ENCODE data around the gene APH1A. TPM values are rescaled to one million over a fixed set of nuclear protein-coding genes. Genes with fewer than 3 reads are reported as not detected.
"Not testable (repeated sequence)": the region's sequence is repeated elsewhere in the genome, so short reads cannot be mapped to it uniquely, and the experiment has no call there.

Gene APH1A
- total RNA-seq, 1 donor from 2014 or later, result 49.3 TPM

DNA sequence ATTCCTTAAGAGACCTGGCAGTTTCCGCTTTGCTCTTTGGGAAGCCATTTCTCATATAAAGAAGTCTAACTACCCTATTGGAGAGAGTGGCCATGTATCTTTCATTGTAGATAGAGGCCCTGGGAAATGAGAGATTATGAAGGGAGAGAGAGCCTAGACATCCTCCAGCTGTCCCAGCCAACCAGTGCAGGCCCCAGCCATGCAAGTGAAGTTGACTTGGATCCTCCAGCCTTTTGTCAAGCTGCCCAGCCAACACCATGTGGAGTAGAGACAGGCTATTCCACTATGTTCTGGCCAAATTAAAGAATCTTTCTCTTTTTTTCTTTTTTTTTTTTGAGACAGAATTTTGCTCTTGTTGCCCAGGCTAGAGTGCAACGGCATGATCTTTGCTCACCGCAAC, 25.8 kb downstream of the APH1A start:
- H3K27ac ChIP-seq (replicated peaks), result no peak overlapping the region
- H3K4me1 ChIP-seq, result no peaks in the 10 kb centered on the region
- H3K27me3 ChIP-seq (ENCODE audit: low read depth), result no peaks in the 10 kb centered on the region
- no peaks in the 10 kb centered on the region for H3K36me3 ChIP-seq
- no peak for DNase-seq
- intact Hi-C loops (cut with micrococcal nuclease), result no loop called here
- H3K4me3 ChIP-seq, result no peak overlapping the region
- H3K9me3 ChIP-seq (replicated peaks), result no peaks in the 10 kb centered on the region
- TF ChIP-seq, protein P1, sequence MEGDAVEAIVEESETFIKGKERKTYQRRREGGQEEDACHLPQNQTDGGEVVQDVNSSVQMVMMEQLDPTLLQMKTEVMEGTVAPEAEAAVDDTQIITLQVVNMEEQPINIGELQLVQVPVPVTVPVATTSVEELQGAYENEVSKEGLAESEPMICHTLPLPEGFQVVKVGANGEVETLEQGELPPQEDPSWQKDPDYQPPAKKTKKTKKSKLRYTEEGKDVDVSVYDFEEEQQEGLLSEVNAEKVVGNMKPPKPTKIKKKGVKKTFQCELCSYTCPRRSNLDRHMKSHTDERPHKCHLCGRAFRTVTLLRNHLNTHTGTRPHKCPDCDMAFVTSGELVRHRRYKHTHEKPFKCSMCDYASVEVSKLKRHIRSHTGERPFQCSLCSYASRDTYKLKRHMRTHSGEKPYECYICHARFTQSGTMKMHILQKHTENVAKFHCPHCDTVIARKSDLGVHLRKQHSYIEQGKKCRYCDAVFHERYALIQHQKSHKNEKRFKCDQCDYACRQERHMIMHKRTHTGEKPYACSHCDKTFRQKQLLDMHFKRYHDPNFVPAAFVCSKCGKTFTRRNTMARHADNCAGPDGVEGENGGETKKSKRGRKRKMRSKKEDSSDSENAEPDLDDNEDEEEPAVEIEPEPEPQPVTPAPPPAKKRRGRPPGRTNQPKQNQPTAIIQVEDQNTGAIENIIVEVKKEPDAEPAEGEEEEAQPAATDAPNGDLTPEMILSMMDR (IDR thresholded peaks at IDR 0.05; ENCODE audit: borderline replicate concordance), result no peak

DNA sequence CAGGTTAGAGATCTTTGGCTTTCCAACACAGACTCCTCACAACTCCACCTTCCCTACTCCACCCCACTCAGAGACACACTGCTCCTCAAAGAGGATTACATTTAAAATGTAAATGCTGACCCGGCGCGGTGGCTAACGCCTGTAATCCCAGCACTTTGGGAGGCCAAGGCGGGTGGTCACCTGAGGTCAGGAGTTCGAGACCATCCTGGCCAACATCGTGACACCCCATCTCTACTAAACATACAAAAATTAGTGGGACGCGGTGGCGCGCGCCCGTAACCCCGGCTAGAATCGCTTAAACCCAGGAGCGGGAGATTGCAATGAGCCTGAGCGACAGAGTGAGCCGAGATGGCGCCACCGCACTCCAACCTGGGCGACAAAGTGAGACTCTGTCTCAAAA, 31.1 kb downstream of the APH1A start:
- intact Hi-C loops (cut with micrococcal nuclease), result no loop called here
- Histone ChIP-seq H3K36me3 (no peaks in the 10 kb centered on the region), H3K9me3 (replicated peaks) (no peaks in the 10 kb centered on the region), H3K4me3 (no peak overlapping the region), H3K27me3 (ENCODE audit: low read depth) (no peaks in the 10 kb centered on the region), H3K27ac (replicated peaks) (no peak overlapping the region), H3K4me1 (peaks cover 34% of the 10 kb centered on the region)
- DNase-seq, result no peak
- TF ChIP-seq, protein P1 (IDR thresholded peaks at IDR 0.05; ENCODE audit: borderline replicate concordance), result no peak

DNA sequence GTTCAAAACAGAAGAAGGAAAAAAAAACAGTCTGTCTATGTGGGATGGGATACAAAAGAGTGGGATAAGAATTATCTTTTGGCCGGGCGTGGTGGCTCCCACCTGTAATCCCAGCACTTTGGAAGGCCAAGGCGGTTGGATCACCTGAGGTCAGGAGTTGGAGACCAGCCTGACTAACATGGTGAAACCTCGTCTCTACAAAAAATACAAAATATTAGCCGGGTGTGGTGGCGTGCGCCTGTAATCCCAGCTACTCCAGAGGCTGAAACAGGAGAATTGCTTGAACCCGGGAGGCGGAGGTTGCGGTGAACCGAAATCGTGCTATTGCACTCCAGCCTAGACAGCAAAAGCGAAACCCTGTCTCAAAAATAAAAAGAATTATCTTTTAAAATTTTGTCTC, 31.6 kb downstream of the APH1A start:
- intact Hi-C loops (cut with micrococcal nuclease); H3K27ac ChIP-seq (replicated peaks); H3K9me3 ChIP-seq (replicated peaks); H3K27me3 ChIP-seq (ENCODE audit: low read depth); DNase-seq; H3K36me3 ChIP-seq: not testable (repeated sequence)
- Histone ChIP-seq H3K4me1 (peaks cover 34% of the 10 kb centered on the region), H3K4me3 (peak overlapping the region; percentile 99)

DNA sequence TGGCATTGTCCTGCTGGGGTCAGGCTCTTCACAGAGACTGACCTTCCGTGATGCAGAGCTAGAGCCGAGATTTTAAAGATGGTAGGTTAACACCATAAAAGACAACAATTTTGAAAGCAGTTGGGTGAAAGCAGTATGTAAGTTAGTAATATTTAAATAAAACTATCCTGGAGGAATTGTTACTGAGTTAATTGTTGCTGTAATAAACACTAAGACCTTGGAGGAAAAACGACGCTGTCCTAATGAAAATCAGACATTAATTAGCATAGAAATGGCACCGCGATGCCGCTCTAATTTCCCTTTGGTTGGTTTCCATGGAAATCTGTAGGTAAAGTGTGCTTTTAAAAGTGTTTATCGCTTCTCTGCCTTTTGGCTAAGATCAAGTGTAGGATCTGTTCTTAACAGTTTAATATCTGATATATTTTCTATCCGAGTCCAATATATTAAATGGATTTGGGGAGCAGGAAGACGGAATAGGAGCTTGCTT, 32.2 kb downstream of the APH1A start:
- intact Hi-C loops (cut with micrococcal nuclease), result no loop called here
- DNase-seq, result no peak
- H3K27ac ChIP-seq (replicated peaks), result peak overlapping the region; percentile 51
- H3K36me3 ChIP-seq, result no peaks in the 10 kb centered on the region
- no peaks in the 10 kb centered on the region for H3K9me3 ChIP-seq (replicated peaks)
- H3K27me3 ChIP-seq (ENCODE audit: low read depth), result no peaks in the 10 kb centered on the region
- TF ChIP-seq, protein P1 (IDR thresholded peaks at IDR 0.05; ENCODE audit: borderline replicate concordance), result no peak
- peaks cover 34% of the 10 kb centered on the region for H3K4me1 ChIP-seq
- peak overlapping the region; percentile 99 for H3K4me3 ChIP-seq

DNA sequence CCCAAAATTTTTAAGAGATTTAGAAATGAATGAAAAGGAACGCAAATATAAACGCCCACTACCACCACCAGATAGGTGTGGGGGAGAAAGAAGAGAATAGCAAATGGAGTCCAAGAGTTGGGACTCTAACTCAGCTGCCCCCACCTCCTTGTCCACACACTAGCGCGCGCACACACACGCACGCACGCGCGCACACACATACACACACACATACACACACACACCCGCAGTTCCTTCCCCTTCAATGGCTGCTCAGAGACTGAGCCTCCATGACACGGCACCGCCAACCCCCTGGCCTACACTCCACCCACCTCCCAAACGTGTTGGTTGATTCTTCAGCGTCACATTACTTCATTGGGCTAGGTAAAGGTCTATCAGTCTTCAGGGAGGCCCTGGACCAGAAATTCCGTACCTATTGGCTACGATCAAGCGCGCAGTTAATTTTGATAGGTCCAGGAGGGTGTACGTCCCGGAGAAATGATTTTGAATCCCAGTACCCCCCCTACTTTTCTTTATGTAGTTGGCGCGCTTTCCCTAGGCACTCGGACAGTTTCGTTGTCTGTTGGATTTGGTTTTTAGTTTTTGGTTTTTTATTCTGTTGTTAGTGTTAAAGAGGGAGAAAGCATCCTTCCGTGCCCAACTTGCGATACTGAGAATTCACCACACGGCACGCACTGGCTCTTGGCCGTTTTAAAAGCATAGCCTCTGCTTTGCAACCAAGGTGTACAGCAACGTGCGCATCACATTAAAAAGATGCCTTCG, 32.8 kb downstream of the APH1A start, which contains the start of gene ANP32E:
Gene ANP32E (minus strand): TSS at position 261 of the 762 bp plus-strand sequence. CDS start 326 bp downstream, outside the sequence.
- H3K9me3 ChIP-seq (replicated peaks), result no peaks in the 10 kb centered on the region
- intact Hi-C loops (cut with micrococcal nuclease), result no loop called here
- peak within 1 kb of the TSS; percentile 99 for H3K27ac ChIP-seq (replicated peaks)
- peak within 1 kb of the TSS; percentile 99 for H3K4me3 ChIP-seq
- no peaks in the 10 kb centered on the region for H3K27me3 ChIP-seq (ENCODE audit: low read depth)
- peak; percentile 94 for DNase-seq
- peaks cover 34% of the 10 kb centered on the region for H3K4me1 ChIP-seq
- peaks cover 2% of the 10 kb centered on the region for H3K36me3 ChIP-seq
- TF ChIP-seq, protein P1 (IDR thresholded peaks at IDR 0.05; ENCODE audit: borderline replicate concordance), result peak; percentile 33

DNA sequence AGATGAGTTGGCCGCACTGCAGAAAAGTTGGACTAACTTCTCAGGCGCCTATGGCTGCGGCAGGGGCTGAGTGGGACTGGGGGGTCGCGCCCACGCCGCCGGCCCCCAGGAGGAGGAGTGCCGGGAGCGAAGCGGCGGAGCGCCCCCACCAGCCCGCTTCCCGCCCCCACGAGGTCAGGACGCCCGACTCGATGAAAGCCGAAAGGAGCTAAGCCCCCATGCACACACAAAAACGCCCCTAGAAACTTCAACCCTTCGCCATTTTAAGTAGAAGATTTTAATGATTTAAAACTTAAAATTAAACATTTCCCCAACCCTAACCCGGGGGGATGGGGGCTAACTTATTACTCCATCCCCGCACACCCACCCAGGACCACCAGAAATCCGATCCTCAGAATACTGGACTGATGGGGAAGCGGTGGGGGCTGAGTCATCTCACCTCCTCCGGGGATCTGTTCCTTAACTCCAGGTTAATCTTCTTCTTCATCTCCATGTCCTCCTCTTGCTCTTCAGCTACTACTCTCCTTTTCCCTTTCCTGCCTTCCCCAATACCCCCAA, 33.4 kb downstream of the APH1A start:
- no peaks in the 10 kb centered on the region for H3K9me3 ChIP-seq (replicated peaks)
- intact Hi-C loops (cut with micrococcal nuclease), result no loop called here
- DNase-seq, result peak; percentile 32
- H3K27me3 ChIP-seq (ENCODE audit: low read depth), result no peaks in the 10 kb centered on the region
- TF ChIP-seq, protein P1 (IDR thresholded peaks at IDR 0.05; ENCODE audit: borderline replicate concordance), result peak; percentile 11
- H3K27ac ChIP-seq (replicated peaks), result peak overlapping the region; percentile 99
- H3K4me3 ChIP-seq, result peak overlapping the region; percentile 99
- H3K4me1 ChIP-seq, result peaks cover 34% of the 10 kb centered on the region
- peaks cover 7% of the 10 kb centered on the region for H3K36me3 ChIP-seq
